Panc1 (cell line): ENCODE measurements around the gene RNF4. TPM values are rescaled to one million over a fixed set of nuclear protein-coding genes. Genes with fewer than 3 reads are reported as not detected.

Experiments used
- ATAC-seq: fragments of 200-7000 bp; cut with Tn5 transposase; 2 replicates; pipeline ENCODE4 v1.9.1; 2020; ENCODE audit warnings: mild to moderate bottlenecking, moderate library complexity
- BruUV-seq: library from RNA; stranded (reverse); fragments of 400-500 nt; replicated peaks from 2 replicates; lab custom pipeline; 2021; lab: Mats Ljungman, UMichigan
- CTCF ChIA-PET: fragments of 300-600 bp; sonication (Branson Sonifier 250); formaldehyde crosslinking; loops from one replicate; lab custom pipeline; 2022; ENCODE audit warnings: antibody characterized with exemption; lab: Charles Lee
- POLR2A ChIA-PET: fragments of 300-600 bp; sonication (Branson Sonifier 250); formaldehyde crosslinking; loops from one replicate; lab custom pipeline; 2022; ENCODE audit warnings: antibody characterized with exemption; lab: Charles Lee
- DNase-seq: peaks from one replicate; pipeline ENCODE4 v3.0.0-alpha.2; 2010; ENCODE audit warnings: low read depth, low spot score
- H3K27ac ChIP-seq: 2 replicates; pipeline ENCODE4 v1.5.1; 2011; ENCODE audit warnings: mild to moderate bottlenecking, low read length, inconsistent platforms
- H3K27me3 ChIP-seq: fragments of 200-500 bp; sonication (Bioruptor generic); 2 replicates; pipeline ENCODE4 v1.6.0; 2014; ENCODE audit warnings: low read length, inconsistent platforms; ENCODE audit not compliant: control insufficient read depth, insufficient read depth
- H3K36me3 ChIP-seq: fragments of 200-500 bp; sonication (Bioruptor generic); 2 replicates; pipeline ENCODE4 v1.5.1; 2014; ENCODE audit warnings: inconsistent platforms, mild to moderate bottlenecking, low read length, moderate library complexity; ENCODE audit not compliant: control insufficient read depth, insufficient read depth
- H3K4me1 ChIP-seq: 2 replicates; pipeline ENCODE4 v1.5.1; 2011; ENCODE audit warnings: inconsistent platforms, mild to moderate bottlenecking, low read length, moderate library complexity; ENCODE audit not compliant: control insufficient read depth, insufficient read depth
- H3K4me3 ChIP-seq, 2 experiments: 2 replicates each; pipeline ENCODE4 v1.5.1; 2011 to 2012; ENCODE audit warnings: low read depth in 2 of 2, low read length in 2 of 2, mild to moderate bottlenecking in 2 of 2, inconsistent platforms in 1 of 2, moderate library complexity in 1 of 2
- H3K9me3 ChIP-seq: fragments of 200-500 bp; sonication (Bioruptor generic); 2 replicates; pipeline ENCODE4 v1.5.1; 2014; ENCODE audit warnings: low read depth, mild to moderate bottlenecking, inconsistent platforms, low read length, moderate library complexity; ENCODE audit not compliant: control insufficient read depth, insufficient read depth
- POLR2AphosphoS5 ChIP-seq: IDR thresholded peaks from 2 replicates; pipeline ENCODE4 v1.6.1; 2012; ENCODE audit warnings: mild to moderate bottlenecking, low read depth, low read length, moderate library complexity
- SIN3A ChIP-seq: IDR thresholded peaks from 2 replicates; pipeline ENCODE4 v1.6.1; 2012; ENCODE audit warnings: low read depth, mild to moderate bottlenecking, low read length, moderate library complexity, borderline replicate concordance; ENCODE audit not compliant: insufficient read depth
- TCF7L2 ChIP-seq: IDR thresholded peaks from 2 replicates; pipeline ENCODE4 v1.6.1; 2011; ENCODE audit warnings: mild to moderate bottlenecking, low read depth, low read length, inconsistent platforms
- in situ Hi-C: cut with HindIII; loops from 2 replicates; pipeline ENCODE4 v1.10.0; 2016; ENCODE audit warnings: low sequenced_read_pairs, low pct_unique_long_range_greater_than_20kb
- intact Hi-C: fragments of 100-400 bp; cut with micrococcal nuclease; formaldehyde crosslinking; loops from one replicate; pipeline ENCODE4 v1.10.0; 2022; ENCODE audit not compliant: unreplicated experiment
- total RNA-seq: library from RNA; stranded (reverse); gene quantifications from one replicate; pipeline ENCODE4 v1.2.1, GENCODE V29; 2021; ENCODE audit not compliant: unreplicated experiment
- TF ChIP-seq, protein P1 (sequence below): fragments of 450-650 bp; IDR thresholded peaks from 2 replicates; pipeline ENCODE4 v1.5.1; 2017; ENCODE audit warnings: mild to moderate bottlenecking
- TF ChIP-seq, protein P2 (sequence below), 2 experiments: IDR thresholded peaks; 2 replicates each; pipeline ENCODE4 v1.6.1; 2011 to 2012; ENCODE audit warnings: low read depth in 2 of 2, control low read depth in 1 of 2, low read length in 1 of 2, mild to moderate bottlenecking in 1 of 2, moderate library complexity in 1 of 2; ENCODE audit not compliant: insufficient read depth in 1 of 2

The RNF4 gene
- total RNA-seq, 1 experiment from 2014 or later: 55.0 TPM

GRCh38 chr4:2462218-2462991 is 6.5 kb upstream of the RNF4 start:
- peak overlapping the region; percentile 36 to 39 for H3K4me3 ChIP-seq
- H3K4me1 ChIP-seq: 0 out of 2 replicates have a peak, but pooled peaks cover 2% of the 10 kb centered on the region
- DNase-seq (no peak), ATAC-seq (peak; percentile 95)
- in situ Hi-C loops: no loop called here
- ChIA-PET POLR2A (no interaction called here), CTCF (interaction anchor here (0.6 to 1.0 kb wide), 3 partner anchors 20 to 272 kb away, joined by 3 read pairs; partner anchors contain the start of gene CFAP99)
- H3K36me3 ChIP-seq: no peaks in the 10 kb centered on the region
- H3K9me3 ChIP-seq: no peaks in the 10 kb centered on the region
- TF ChIP-seq, protein P1, sequence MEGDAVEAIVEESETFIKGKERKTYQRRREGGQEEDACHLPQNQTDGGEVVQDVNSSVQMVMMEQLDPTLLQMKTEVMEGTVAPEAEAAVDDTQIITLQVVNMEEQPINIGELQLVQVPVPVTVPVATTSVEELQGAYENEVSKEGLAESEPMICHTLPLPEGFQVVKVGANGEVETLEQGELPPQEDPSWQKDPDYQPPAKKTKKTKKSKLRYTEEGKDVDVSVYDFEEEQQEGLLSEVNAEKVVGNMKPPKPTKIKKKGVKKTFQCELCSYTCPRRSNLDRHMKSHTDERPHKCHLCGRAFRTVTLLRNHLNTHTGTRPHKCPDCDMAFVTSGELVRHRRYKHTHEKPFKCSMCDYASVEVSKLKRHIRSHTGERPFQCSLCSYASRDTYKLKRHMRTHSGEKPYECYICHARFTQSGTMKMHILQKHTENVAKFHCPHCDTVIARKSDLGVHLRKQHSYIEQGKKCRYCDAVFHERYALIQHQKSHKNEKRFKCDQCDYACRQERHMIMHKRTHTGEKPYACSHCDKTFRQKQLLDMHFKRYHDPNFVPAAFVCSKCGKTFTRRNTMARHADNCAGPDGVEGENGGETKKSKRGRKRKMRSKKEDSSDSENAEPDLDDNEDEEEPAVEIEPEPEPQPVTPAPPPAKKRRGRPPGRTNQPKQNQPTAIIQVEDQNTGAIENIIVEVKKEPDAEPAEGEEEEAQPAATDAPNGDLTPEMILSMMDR: peak; percentile 82
- TF ChIP-seq SIN3A: peak; percentile 54; the same call in 1 of the 2 replicates
- TF ChIP-seq POLR2AphosphoS5: no peak
- TF ChIP-seq TCF7L2: no peak
- TF ChIP-seq, protein P2, sequence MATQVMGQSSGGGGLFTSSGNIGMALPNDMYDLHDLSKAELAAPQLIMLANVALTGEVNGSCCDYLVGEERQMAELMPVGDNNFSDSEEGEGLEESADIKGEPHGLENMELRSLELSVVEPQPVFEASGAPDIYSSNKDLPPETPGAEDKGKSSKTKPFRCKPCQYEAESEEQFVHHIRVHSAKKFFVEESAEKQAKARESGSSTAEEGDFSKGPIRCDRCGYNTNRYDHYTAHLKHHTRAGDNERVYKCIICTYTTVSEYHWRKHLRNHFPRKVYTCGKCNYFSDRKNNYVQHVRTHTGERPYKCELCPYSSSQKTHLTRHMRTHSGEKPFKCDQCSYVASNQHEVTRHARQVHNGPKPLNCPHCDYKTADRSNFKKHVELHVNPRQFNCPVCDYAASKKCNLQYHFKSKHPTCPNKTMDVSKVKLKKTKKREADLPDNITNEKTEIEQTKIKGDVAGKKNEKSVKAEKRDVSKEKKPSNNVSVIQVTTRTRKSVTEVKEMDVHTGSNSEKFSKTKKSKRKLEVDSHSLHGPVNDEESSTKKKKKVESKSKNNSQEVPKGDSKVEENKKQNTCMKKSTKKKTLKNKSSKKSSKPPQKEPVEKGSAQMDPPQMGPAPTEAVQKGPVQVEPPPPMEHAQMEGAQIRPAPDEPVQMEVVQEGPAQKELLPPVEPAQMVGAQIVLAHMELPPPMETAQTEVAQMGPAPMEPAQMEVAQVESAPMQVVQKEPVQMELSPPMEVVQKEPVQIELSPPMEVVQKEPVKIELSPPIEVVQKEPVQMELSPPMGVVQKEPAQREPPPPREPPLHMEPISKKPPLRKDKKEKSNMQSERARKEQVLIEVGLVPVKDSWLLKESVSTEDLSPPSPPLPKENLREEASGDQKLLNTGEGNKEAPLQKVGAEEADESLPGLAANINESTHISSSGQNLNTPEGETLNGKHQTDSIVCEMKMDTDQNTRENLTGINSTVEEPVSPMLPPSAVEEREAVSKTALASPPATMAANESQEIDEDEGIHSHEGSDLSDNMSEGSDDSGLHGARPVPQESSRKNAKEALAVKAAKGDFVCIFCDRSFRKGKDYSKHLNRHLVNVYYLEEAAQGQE (IDR thresholded peaks at IDR 0.05; ENCODE audit: insufficient read depth in 1 of 2, low read depth in 2 of 2, low read length in 1 of 2): no peak
- no peak overlapping the region for H3K27ac ChIP-seq
- no peaks in the 10 kb centered on the region for H3K27me3 ChIP-seq
- BruUV-seq: no TSS peak
- intact Hi-C loops: no loop called here

DNA sequence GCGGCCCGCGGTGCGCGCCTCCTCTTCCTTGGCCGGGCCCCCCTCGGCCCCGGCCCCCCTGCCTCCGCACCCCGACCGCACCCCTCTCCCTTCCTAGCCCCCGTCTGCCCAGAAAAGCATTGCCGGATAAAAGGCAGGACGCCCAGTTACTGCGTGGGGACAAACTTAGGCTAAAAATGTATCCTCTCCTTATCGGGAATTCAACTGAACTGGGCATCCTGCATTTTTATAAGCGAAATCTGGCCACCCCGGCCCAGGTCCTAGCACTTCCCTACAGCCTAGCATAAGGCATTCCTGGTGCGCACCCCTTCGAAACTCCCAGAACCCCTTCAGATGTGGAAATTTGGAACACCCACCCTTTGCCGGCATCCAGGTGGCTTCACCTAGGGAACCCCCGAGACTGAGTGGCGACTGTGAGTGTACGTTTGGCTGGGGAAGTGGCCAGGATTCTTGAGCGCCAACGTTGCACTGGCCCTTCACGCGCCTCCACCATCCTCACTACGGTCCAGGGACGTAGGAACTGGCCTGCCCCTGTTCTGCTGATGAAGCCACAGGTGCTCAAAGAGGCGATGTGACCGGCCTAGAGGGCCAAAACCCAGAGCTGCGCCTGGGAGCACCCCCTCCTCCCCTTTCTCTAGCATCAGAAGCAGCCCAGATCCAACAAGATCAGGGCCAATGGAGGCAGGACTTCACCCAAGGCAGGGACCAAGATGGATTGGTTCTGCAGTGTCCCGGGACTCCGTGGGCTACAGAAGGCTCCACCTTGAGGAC is 5.7 kb upstream of the RNF4 start:
- CTCF ChIA-PET: no interaction called here
- H3K27ac ChIP-seq: no peak overlapping the region

More for the DNA sequence above, 5.7 kb upstream of the RNF4 start:
- in situ Hi-C loops (no loop called here), intact Hi-C loops (no loop called here)
- no peaks in the 10 kb centered on the region for H3K9me3 ChIP-seq
- POLR2A ChIA-PET: no interaction called here
- 0 out of 2 replicates have a peak, but pooled peaks cover 2% of the 10 kb centered on the region for H3K4me1 ChIP-seq
- DNase-seq (no peak), ATAC-seq (peak; percentile 8)
- H3K4me3 ChIP-seq: peak overlapping the region; percentile 36 to 39
- BruUV-seq: no TSS peak
- TF ChIP-seq, protein P1: peak; percentile 55
- TF ChIP-seq SIN3A: no peak
- H3K36me3 ChIP-seq: peaks cover 1% of the 10 kb centered on the region; the same call in 1 of the 2 replicates
- no peaks in the 10 kb centered on the region for H3K27me3 ChIP-seq
